Kidney epithelial cell (primary cell): ENCODE data around the gene PRELP. TPM values are rescaled to one million over a fixed set of nuclear protein-coding genes. Genes with fewer than 3 reads are reported as not detected.

Source experiments
- DNase-seq: peaks from one replicate; pipeline ENCODE4 v3.0.0-alpha.2; 2010; ENCODE audit warnings: low read depth
- H3K27me3 ChIP-seq: 2 replicates; pipeline ENCODE4 v1.6.0; 2011; ENCODE audit warnings: low read length; ENCODE audit not compliant: control insufficient read depth, insufficient read depth
- H3K36me3 ChIP-seq: 2 replicates; pipeline ENCODE4 v1.5.1; 2011; ENCODE audit warnings: low read length; ENCODE audit not compliant: control insufficient read depth, insufficient read depth
- H3K4me3 ChIP-seq: 2 replicates; pipeline ENCODE4 v1.5.1; 2011; ENCODE audit warnings: low read depth, mild to moderate bottlenecking, control low read depth, low read length
- CTCF ChIP-seq: IDR thresholded peaks from 2 replicates; pipeline ENCODE4 v1.5.1; 2011; ENCODE audit warnings: mild to moderate bottlenecking, moderate library complexity, low read length, control low read depth, inconsistent platforms; ENCODE audit not compliant: insufficient read depth, poor library complexity, severe bottlenecking
- total RNA-seq: library from RNA; depleted of rRNA; stranded (reverse); fragments of >200 nt; gene quantifications from 2 replicates; pipeline ENCODE4 v1.2.3, GENCODE V29; 2015

PRELP gene
- total RNA-seq, 1 donor from 2014 or later: under 0.01 TPM

DNA sequence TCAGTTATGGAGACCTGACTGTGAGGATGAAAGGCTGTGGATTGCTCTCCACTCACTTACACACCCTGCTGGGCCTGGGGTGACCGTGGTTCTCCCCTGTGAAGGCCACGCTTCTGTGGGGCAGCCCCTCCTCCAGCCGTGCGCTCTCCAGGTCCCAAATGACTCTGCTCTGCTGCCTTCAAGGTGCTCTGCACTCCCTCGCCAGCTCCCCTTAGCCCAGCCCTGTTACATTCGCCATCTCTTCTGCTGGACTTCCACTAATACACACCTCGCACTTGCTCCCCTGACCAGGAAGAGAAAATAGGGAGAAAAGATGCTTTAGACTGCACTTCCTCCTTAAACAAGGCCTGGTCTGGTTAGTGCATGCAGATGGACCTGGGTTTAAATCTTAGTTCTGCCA lies 42.9 kb downstream of the PRELP start:
- TF ChIP-seq CTCF: no peak
- H3K4me3 ChIP-seq: no peak overlapping the region
- DNase-seq: no peak

GRCh38 chr1:203519053-203519840 lies 43.6 kb downstream of the PRELP start:
- no peaks in the 10 kb centered on the region for H3K36me3 ChIP-seq
- DNase-seq: no peak

More for the DNA sequence above, 42.9 kb downstream of the PRELP start:
- Histone ChIP-seq H3K36me3 (no peaks in the 10 kb centered on the region), H3K27me3 (no peaks in the 10 kb centered on the region)

GRCh38 chr1:203519896-203520295 lies 44.3 kb downstream of the PRELP start:
- H3K36me3 ChIP-seq: no peaks in the 10 kb centered on the region
- DNase-seq: no peak
- H3K27me3 ChIP-seq: no peaks in the 10 kb centered on the region
- no peak overlapping the region for H3K4me3 ChIP-seq
- no peak for TF ChIP-seq CTCF

More at GRCh38 chr1:203519053-203519840, 43.6 kb downstream of the PRELP start:
- Histone ChIP-seq H3K4me3 (no peak overlapping the region), H3K27me3 (no peaks in the 10 kb centered on the region)
- no peak for TF ChIP-seq CTCF

GRCh38 chr1:203520315-203520714 lies 44.7 kb downstream of the PRELP start:
- Histone ChIP-seq H3K27me3 (no peaks in the 10 kb centered on the region), H3K4me3 (no peak overlapping the region), H3K36me3 (no peaks in the 10 kb centered on the region)
- no peak for TF ChIP-seq CTCF
- DNase-seq: no peak

GRCh38 chr1:203521074-203521794 lies 45.6 kb downstream of the PRELP start:
- no peaks in the 10 kb centered on the region for H3K27me3 ChIP-seq
- TF ChIP-seq CTCF: no peak
- no peak overlapping the region for H3K4me3 ChIP-seq
- DNase-seq: no peak
- H3K36me3 ChIP-seq: no peaks in the 10 kb centered on the region
